Measurements from ENCODE around the gene RNF157.

GRCh38 chr17:76196675-76197074, 43.6 kb downstream of the RNF157 start:
- TF ChIP-seq CTCF (IDR thresholded peaks at IDR 0.05): no peak
- TF ChIP-seq POLR2A (IDR thresholded peaks at IDR 0.05): no peak

Data from adrenal gland (tissue), 5 donors.